K562 (cell line): ENCODE data around the gene USHBP1. TPM values are rescaled to one million over a fixed set of nuclear protein-coding genes. Genes with fewer than 3 reads are reported as not detected.

Experiments
- ARID1B ChIP-seq: fragments of 450-650 bp; IDR thresholded peaks from 2 replicates; pipeline ENCODE4 v1.6.1; 2016; ENCODE audit warnings: antibody characterized with exemption, mild to moderate bottlenecking, inconsistent platforms
- ASH1L ChIP-seq: fragments of 450-650 bp; IDR thresholded peaks from 2 replicates; pipeline ENCODE4 v1.6.1; 2018; ENCODE audit warnings: borderline replicate concordance, mild to moderate bottlenecking, low read depth; ENCODE audit not compliant: partially characterized antibody
- BCOR ChIP-seq: fragments of 450-650 bp; IDR thresholded peaks from 2 replicates; pipeline ENCODE4 v1.6.1; 2016
- BRCA1 ChIP-seq, 2 experiments: fragments of 450-650 bp in 1 of 2; sonication (generic) in 1 of 2; formaldehyde crosslinking in 1 of 2; IDR thresholded peaks; 2 replicates each; pipeline versions ENCODE4 v1.5.0 to v1.6.1; 2017 to 2020; ENCODE audit warnings: mild to moderate bottlenecking in 1 of 2, missing genetic modification reagents in 1 of 2
- BRD9 ChIP-seq: fragments of 450-650 bp; IDR thresholded peaks from 2 replicates; pipeline ENCODE4 v1.6.1; 2018; ENCODE audit warnings: low read depth; ENCODE audit not compliant: partially characterized antibody
- CBFA2T3 ChIP-seq: fragments of 450-650 bp; IDR thresholded peaks from 2 replicates; pipeline ENCODE4 v1.6.1; 2017
- CBX8 ChIP-seq: fragments of 200-600 bp; sonication (generic); IDR thresholded peaks from 2 replicates; pipeline ENCODE4 v1.6.1; 2012; ENCODE audit warnings: borderline replicate concordance, mixed run types, low read depth, mild to moderate bottlenecking, moderate library complexity, mixed read lengths, low read length, control low read depth, inconsistent platforms; ENCODE audit not compliant: poor library complexity, severe bottlenecking; ENCODE audit errors: extremely low read depth
- CTBP1 ChIP-seq: fragments of 450-650 bp; IDR thresholded peaks from 2 replicates; pipeline ENCODE4 v1.6.1; 2016; ENCODE audit warnings: borderline replicate concordance
- GTF2F1 ChIP-seq: IDR thresholded peaks from 2 replicates; pipeline ENCODE4 v1.6.1; 2011; ENCODE audit warnings: low read depth, low read length, improper control_type of control experiment
- JUN ChIP-seq, 2 experiments: sonication (generic) in 1 of 2; formaldehyde crosslinking in 1 of 2; IDR thresholded peaks; 2 replicates each; pipeline versions ENCODE4 v1.6.1 to v1.8.0; 2012 to 2022; ENCODE audit warnings: borderline replicate concordance in 2 of 2, mild to moderate bottlenecking in 2 of 2, improper control_type of control experiment in 1 of 2, low read depth in 1 of 2, low read length in 1 of 2, missing genetic modification reagents in 1 of 2
- MEIS2 ChIP-seq: fragments of 450-650 bp; IDR thresholded peaks from 2 replicates; pipeline ENCODE4 v1.6.1; 2014; ENCODE audit warnings: mild to moderate bottlenecking; ENCODE audit not compliant: partially characterized antibody
- NCOR1 ChIP-seq: fragments of 450-650 bp; IDR thresholded peaks from 2 replicates; pipeline ENCODE4 v1.6.1; 2016; ENCODE audit warnings: mild to moderate bottlenecking, moderate library complexity
- NELFE ChIP-seq: IDR thresholded peaks from 2 replicates; pipeline ENCODE4 v1.6.1; 2011; ENCODE audit warnings: mild to moderate bottlenecking; ENCODE audit not compliant: insufficient read depth, insufficient read length
- PHB2 ChIP-seq: fragments of 450-650 bp; IDR thresholded peaks from 2 replicates; pipeline ENCODE4 v1.6.1; 2017; ENCODE audit warnings: low read depth
- PYGO2 ChIP-seq: fragments of 450-650 bp; IDR thresholded peaks from 2 replicates; pipeline ENCODE4 v1.6.1; 2016; ENCODE audit warnings: mild to moderate bottlenecking, missing genetic modification characterization, moderate library complexity, missing compliant biosample characterization
- RBM14 ChIP-seq: fragments of 200-400 bp; formaldehyde crosslinking; IDR thresholded peaks from 2 replicates; pipeline ENCODE4 v1.6.1; 2018; ENCODE audit warnings: low read depth, mild to moderate bottlenecking, low read length, moderate library complexity, borderline replicate concordance; ENCODE audit not compliant: insufficient read depth
- RCOR1 ChIP-seq, 2 experiments: IDR thresholded peaks; 2 replicates each; pipeline ENCODE4 v1.6.1; 2012; ENCODE audit warnings: low read depth in 2 of 2, low read length in 2 of 2, borderline replicate concordance in 1 of 2, improper control_type of control experiment in 1 of 2
- STAG1 ChIP-seq: sonication (generic); formaldehyde crosslinking; IDR thresholded peaks from 2 replicates; pipeline ENCODE4 v1.5.0; 2020; ENCODE audit warnings: missing genetic modification reagents, borderline replicate concordance
- THRAP3 ChIP-seq: fragments of 450-650 bp; IDR thresholded peaks from 2 replicates; pipeline ENCODE4 v1.6.1; 2016; ENCODE audit warnings: mild to moderate bottlenecking, inconsistent platforms, borderline replicate concordance
- TRIM28 ChIP-seq: fragments of 450-650 bp; IDR thresholded peaks from 2 replicates; pipeline ENCODE4 v1.6.1; 2017
- ZEB2 ChIP-seq: fragments of 450-650 bp; IDR thresholded peaks from 2 replicates; pipeline ENCODE4 v1.6.1; 2016
- ZNF146 ChIP-seq: IDR thresholded peaks from one replicate; pipeline ENCODE4 v1.6.1; 2018; ENCODE audit warnings: missing compliant biosample characterization; ENCODE audit not compliant: unreplicated experiment
- ZNF561 ChIP-seq: fragments of 450-650 bp; formaldehyde crosslinking; conservative IDR thresholded peaks from 2 replicates; pipeline ENCODE4 v1.4.0; 2020; ENCODE audit warnings: mild to moderate bottlenecking, moderate library complexity
- polyA plus RNA-seq, 8 experiments: library from polyadenylated mRNA; depleted of rRNA in 4 of 8; stranded (reverse) in 5 of 8; unstranded in 3 of 8; fragments of >200 nt; fragmentation: Nextera tagmentation in 2 of 8; fragmentation: Illumina TruSeq in 1 of 8; extraction: Ambion mirVana in 2 of 8; extraction: Trizol in 1 of 8; gene quantifications; 2 replicates each; pipeline versions ENCODE4 v1.2.1 to v1.2.3, GENCODE V29; 2011 to 2014; ENCODE audit warnings: inconsistent platforms in 1 of 8, missing spikeins in 1 of 8
- total RNA-seq, 7 experiments: library from RNA; depleted of rRNA in 6 of 7; stranded (reverse); fragments of >200 nt in 6 of 7; fragmentation: Illumina TruSeq in 2 of 7; extraction: Trizol in 2 of 7; gene quantifications; 2 replicates each; pipeline versions ENCODE4 v1.2.1 to v1.2.3, GENCODE V29; 2011 to 2021; ENCODE audit warnings: low replicate concordance in 1 of 7
- TF ChIP-seq, protein P1 (sequence below): fragments of 450-650 bp; IDR thresholded peaks from 2 replicates; pipeline ENCODE4 v1.6.1; 2016; ENCODE audit warnings: missing biosample characterization, missing genetic modification characterization
- TF ChIP-seq, protein P2 (sequence below): sonication (generic); formaldehyde crosslinking; IDR thresholded peaks from 2 replicates; pipeline ENCODE4 v1.8.0; 2022; ENCODE audit warnings: mild to moderate bottlenecking, missing genetic modification reagents
- TF ChIP-seq, protein P3 (sequence below): IDR thresholded peaks from 3 replicates; pipeline ENCODE4 v1.6.1; 2011; ENCODE audit warnings: borderline replicate concordance, mild to moderate bottlenecking; ENCODE audit not compliant: insufficient read length, insufficient read depth

USHBP1 gene
- total and polyA plus RNA-seq, 9 of the 15 experiments (the other 6 are each of a cell fraction or from before 2014, with no cell fraction given), result 0.03 to 0.10 (median 0.05) TPM; not detected in 5

DNA sequence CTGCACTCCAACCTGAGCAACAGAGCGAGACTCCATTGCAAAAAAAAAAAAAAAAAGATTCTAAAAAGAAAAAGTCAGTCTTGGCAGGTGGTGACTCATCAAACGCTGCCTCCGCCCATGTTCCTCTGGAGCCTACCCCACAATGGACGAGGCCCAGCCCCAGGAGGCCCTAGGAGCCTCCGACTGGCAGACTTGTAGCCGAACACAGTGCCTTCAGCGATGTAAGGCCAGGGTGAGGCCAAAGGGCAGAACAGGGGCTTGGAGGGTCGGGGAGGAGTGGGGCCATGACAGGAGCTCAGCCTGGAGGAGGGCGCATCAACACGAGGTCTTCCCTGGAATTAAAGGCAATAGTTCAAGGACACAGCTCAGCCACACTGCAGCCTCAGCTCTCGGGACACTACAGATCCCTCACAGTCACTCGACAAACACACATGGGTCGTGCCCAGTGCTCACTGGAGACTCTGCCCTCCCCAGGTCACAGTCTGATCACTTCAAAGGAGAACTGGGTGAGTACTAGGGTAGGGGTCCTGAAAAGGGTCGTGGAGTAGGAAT lies 44.3 kb downstream of the USHBP1 start (continued):
- TF ChIP-seq PHB2 (no peak), BRD9 (no peak), CBFA2T3 (no peak), RCOR1 (IDR thresholded peaks at IDR 0.05; ENCODE audit: borderline replicate concordance in 1 of 2, low read depth in 2 of 2, low read length in 2 of 2) (0 out of 4 replicates have a peak, but pooled peaks of 1 of the 2 experiments have one; percentile 4), ASH1L (no peak), JUN (IDR thresholded peaks at IDR 0.05; ENCODE audit: borderline replicate concordance, low read depth, low read length) (peak; percentile 85), JUN (CRISPR knock-in tag; IDR thresholded peaks at IDR 0.05; ENCODE audit: borderline replicate concordance) (no peak), ZEB2 (no peak), STAG1 (CRISPR knock-in tag) (no peak), ARID1B (peak; percentile 57; the same call in 1 of the 2 replicates), RBM14 (no peak), CTBP1 (0 out of 2 replicates have a peak, but pooled peaks have one; percentile 23), ZNF561 (CRISPR knock-in tag) (no peak), TRIM28 (0 out of 2 replicates have a peak, but pooled peaks have one; percentile 55), CBX8 (no peak), PYGO2 (tag) (no peak), THRAP3 (no peak), NCOR1 (0 out of 2 replicates have a peak, but pooled peaks have one; percentile 4), MEIS2 (no peak), BCOR (no peak), NELFE (no peak), ZNF146 (no peak), GTF2F1 (no peak), BRCA1 (IDR thresholded peaks at IDR 0.05) (no peak), BRCA1 (CRISPR knock-in tag; IDR thresholded peaks at IDR 0.05) (no peak)
- TF ChIP-seq, protein P1, sequence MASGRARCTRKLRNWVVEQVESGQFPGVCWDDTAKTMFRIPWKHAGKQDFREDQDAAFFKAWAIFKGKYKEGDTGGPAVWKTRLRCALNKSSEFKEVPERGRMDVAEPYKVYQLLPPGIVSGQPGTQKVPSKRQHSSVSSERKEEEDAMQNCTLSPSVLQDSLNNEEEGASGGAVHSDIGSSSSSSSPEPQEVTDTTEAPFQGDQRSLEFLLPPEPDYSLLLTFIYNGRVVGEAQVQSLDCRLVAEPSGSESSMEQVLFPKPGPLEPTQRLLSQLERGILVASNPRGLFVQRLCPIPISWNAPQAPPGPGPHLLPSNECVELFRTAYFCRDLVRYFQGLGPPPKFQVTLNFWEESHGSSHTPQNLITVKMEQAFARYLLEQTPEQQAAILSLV (tag), result peak; percentile 50; the same call in 1 of the 2 replicates
- TF ChIP-seq, protein P2, sequence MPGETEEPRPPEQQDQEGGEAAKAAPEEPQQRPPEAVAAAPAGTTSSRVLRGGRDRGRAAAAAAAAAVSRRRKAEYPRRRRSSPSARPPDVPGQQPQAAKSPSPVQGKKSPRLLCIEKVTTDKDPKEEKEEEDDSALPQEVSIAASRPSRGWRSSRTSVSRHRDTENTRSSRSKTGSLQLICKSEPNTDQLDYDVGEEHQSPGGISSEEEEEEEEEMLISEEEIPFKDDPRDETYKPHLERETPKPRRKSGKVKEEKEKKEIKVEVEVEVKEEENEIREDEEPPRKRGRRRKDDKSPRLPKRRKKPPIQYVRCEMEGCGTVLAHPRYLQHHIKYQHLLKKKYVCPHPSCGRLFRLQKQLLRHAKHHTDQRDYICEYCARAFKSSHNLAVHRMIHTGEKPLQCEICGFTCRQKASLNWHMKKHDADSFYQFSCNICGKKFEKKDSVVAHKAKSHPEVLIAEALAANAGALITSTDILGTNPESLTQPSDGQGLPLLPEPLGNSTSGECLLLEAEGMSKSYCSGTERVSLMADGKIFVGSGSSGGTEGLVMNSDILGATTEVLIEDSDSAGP (CRISPR knock-in tag), result no peak
- TF ChIP-seq, protein P3, sequence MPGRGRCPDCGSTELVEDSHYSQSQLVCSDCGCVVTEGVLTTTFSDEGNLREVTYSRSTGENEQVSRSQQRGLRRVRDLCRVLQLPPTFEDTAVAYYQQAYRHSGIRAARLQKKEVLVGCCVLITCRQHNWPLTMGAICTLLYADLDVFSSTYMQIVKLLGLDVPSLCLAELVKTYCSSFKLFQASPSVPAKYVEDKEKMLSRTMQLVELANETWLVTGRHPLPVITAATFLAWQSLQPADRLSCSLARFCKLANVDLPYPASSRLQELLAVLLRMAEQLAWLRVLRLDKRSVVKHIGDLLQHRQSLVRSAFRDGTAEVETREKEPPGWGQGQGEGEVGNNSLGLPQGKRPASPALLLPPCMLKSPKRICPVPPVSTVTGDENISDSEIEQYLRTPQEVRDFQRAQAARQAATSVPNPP, result no peak
